Tibial nerve (tissue), 4 donors: ENCODE measurements around the gene KHDRBS2. TPM values are rescaled to one million over a fixed set of nuclear protein-coding genes. Genes with fewer than 3 reads are reported as not detected.
"Not testable (repeated sequence)": the region's sequence is repeated elsewhere in the genome, so short reads cannot be mapped to it uniquely, and the experiment has no call there.

Experiments used
- DNase-seq, 2 donors: peaks; one replicate each; pipeline ENCODE4 v3.0.0-alpha.2; 2019; ENCODE audit warnings: low spot score in 2 of 2
- H3K27ac ChIP-seq, 4 donors: fragments of 200-600 bp; sonication (generic) in 3 of 4; one replicate each; pipeline ENCODE4 v1.5.1; 2017 to 2019; ENCODE audit warnings: mild to moderate bottlenecking in 1 of 4
- H3K27me3 ChIP-seq, 2 donors: fragments of 200-600 bp; sonication (generic) in 1 of 2; one replicate each; pipeline versions ENCODE4 v1.5.1 to v1.6.0; 2017 to 2019
- H3K36me3 ChIP-seq, 3 donors: fragments of 200-600 bp; sonication (generic); one replicate each; pipeline ENCODE4 v1.5.1; 2018 to 2019
- H3K4me1 ChIP-seq, 4 donors: fragments of 200-600 bp; sonication (generic) in 3 of 4; one replicate each; pipeline ENCODE4 v1.5.1; 2017 to 2019
- H3K4me3 ChIP-seq, 4 donors: fragments of 200-600 bp; sonication (generic) in 3 of 4; one replicate each; pipeline ENCODE4 v1.5.1; 2017 to 2019; ENCODE audit warnings: mild to moderate bottlenecking in 1 of 4, moderate library complexity in 1 of 4
- H3K9me3 ChIP-seq, 4 donors: fragments of 200-600 bp; sonication (generic) in 3 of 4; one replicate each; pipeline ENCODE4 v1.5.1; 2017 to 2019
- EP300 ChIP-seq, 2 donors: sonication (generic); formaldehyde crosslinking; IDR thresholded peaks; one replicate each; pipeline ENCODE4 v1.6.1; 2017; ENCODE audit warnings: antibody characterized with exemption in 2 of 2, mild to moderate bottlenecking in 1 of 2
- POLR2A ChIP-seq, 2 donors: fragments of 450-650 bp; IDR thresholded peaks; one replicate each; pipeline ENCODE4 v1.6.1; 2017; ENCODE audit warnings: antibody characterized with exemption in 2 of 2, mild to moderate bottlenecking in 2 of 2, moderate library complexity in 2 of 2
- WGBS, 2 donors: methylation state at CpG; one replicate each; pipeline ENCODE4 v1.1.5; 2018; 5-methylcytosine and 5-hydroxymethylcytosine counted together
- total RNA-seq, 4 donors: library from RNA; depleted of rRNA; stranded (reverse); fragments of >200 nt; gene quantifications; one replicate each; pipeline ENCODE4 v1.1.0, GENCODE V29; 2016
- TF ChIP-seq, protein P1 (sequence below), 5 experiments: fragments of 200-600 bp in 3 of 5; fragments of 450-650 bp in 2 of 5; sonication (generic) in 3 of 5; IDR thresholded peaks; one replicate each; pipeline ENCODE4 v1.5.1; 2016 to 2019; ENCODE audit warnings: antibody characterized with exemption in 5 of 5, mild to moderate bottlenecking in 3 of 5, moderate library complexity in 2 of 5

Gene KHDRBS2
- total RNA-seq, 4 donors from 2014 or later = 0.21 to 3.3 (median 0.22) TPM; not detected in 1

DNA sequence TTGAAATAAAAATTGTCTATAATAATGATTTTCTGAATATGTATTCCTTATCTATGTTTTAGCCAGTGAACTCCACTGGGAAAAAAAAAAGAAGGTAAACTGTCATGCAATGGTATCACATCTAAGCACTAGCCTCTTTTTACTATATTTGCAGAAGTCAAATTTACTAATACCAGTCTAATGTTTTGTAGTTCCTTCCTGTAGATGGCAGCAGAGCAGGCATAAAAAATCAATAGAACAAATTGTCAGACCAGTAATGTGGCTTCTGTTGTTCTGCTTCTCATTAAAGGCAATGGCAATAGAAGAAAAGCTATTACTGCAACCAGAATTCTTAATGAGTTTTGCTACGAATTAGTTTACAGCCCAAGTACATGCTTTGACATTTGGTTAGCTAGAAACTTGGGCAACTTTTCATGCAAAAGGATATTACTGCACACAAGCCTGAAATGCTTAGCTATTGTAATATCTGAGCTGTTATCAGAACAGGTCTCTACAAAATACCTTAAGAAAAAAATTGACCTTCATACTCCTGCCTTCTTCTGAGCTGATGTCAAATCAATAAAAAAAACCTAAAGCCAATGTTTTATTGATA, 476.9 kb downstream of the KHDRBS2 start:
- H3K27ac ChIP-seq = no peak overlapping the region
- H3K36me3 ChIP-seq = no peaks in the 10 kb centered on the region
- no peaks in the 10 kb centered on the region for H3K9me3 ChIP-seq
- no peaks in the 10 kb centered on the region for H3K27me3 ChIP-seq
- TF ChIP-seq, protein P1, sequence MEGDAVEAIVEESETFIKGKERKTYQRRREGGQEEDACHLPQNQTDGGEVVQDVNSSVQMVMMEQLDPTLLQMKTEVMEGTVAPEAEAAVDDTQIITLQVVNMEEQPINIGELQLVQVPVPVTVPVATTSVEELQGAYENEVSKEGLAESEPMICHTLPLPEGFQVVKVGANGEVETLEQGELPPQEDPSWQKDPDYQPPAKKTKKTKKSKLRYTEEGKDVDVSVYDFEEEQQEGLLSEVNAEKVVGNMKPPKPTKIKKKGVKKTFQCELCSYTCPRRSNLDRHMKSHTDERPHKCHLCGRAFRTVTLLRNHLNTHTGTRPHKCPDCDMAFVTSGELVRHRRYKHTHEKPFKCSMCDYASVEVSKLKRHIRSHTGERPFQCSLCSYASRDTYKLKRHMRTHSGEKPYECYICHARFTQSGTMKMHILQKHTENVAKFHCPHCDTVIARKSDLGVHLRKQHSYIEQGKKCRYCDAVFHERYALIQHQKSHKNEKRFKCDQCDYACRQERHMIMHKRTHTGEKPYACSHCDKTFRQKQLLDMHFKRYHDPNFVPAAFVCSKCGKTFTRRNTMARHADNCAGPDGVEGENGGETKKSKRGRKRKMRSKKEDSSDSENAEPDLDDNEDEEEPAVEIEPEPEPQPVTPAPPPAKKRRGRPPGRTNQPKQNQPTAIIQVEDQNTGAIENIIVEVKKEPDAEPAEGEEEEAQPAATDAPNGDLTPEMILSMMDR (IDR thresholded peaks at IDR 0.05) = peak in 4 of 5 experiments; percentile 13 to 46 (median 26)
- no peak for TF ChIP-seq EP300 (IDR thresholded peaks at IDR 0.05)
- DNase-seq = peak in 1 of 2 donors; percentile 5
- H3K4me1 ChIP-seq = no peaks in the 10 kb centered on the region
- H3K4me3 ChIP-seq = no peak overlapping the region
- 6 to 9% methylated on average over 1 of the region's 1 CpG for WGBS, 2 donors

DNA sequence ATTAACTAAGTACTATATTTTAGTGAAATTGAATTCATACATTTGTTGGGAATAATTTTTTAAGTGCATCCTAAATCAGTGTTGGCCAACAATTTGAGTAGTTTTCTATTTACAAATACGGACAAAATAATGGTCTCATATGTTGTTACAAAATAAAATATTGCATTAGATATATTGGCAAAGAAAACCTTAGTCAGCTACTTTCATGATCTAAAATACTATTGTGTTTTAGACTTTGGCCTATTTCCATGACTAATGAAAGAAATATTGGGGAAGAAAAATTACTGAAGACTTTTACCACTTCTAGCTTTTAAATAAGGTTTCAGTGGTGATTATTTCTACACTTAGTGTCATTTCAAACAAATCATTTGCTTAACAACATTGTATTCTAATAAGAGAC, 498.0 kb downstream of the KHDRBS2 start:
- no peak for TF ChIP-seq POLR2A (IDR thresholded peaks at IDR 0.05)
- TF ChIP-seq EP300 (IDR thresholded peaks at IDR 0.05) = no peak
- TF ChIP-seq, protein P1 (IDR thresholded peaks at IDR 0.05) = no peak
- no peaks in the 10 kb centered on the region for H3K36me3 ChIP-seq
- WGBS, 2 donors = 76 to 78% methylated on average over 1 of the region's 1 CpG
- no peaks in the 10 kb centered on the region for H3K27me3 ChIP-seq
- DNase-seq = no peak
- H3K27ac ChIP-seq = no peak overlapping the region
- H3K4me1 ChIP-seq = no peaks in the 10 kb centered on the region
- no peak overlapping the region for H3K4me3 ChIP-seq
- H3K9me3 ChIP-seq = no peaks in the 10 kb centered on the region

DNA sequence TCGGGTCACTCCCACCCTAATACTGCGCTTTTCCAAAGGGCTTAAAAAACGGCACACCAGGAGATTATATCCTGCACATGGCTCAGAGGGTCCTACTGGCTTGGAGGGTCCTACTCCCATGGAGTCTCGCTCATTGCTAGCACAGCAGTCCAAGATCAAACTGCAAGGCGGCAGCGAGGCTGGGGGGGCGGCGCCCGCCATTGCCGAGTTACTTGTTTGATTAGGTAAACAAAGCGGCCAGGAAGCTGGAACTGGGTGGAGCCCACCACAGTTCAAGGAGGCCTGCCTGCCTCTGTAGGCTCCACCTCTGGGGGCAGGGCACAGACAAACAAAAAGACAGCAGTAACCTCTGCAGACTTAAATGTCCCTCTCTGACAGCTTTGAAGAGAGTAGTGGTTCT, 516.6 kb downstream of the KHDRBS2 start:
- WGBS, 2 donors = 97 to 98% methylated on average over 11 of the region's 11 CpGs
- H3K36me3 ChIP-seq, H3K27ac ChIP-seq, DNase-seq, H3K9me3 ChIP-seq, H3K4me3 ChIP-seq, H3K27me3 ChIP-seq, H3K4me1 ChIP-seq: not testable (repeated sequence)

DNA sequence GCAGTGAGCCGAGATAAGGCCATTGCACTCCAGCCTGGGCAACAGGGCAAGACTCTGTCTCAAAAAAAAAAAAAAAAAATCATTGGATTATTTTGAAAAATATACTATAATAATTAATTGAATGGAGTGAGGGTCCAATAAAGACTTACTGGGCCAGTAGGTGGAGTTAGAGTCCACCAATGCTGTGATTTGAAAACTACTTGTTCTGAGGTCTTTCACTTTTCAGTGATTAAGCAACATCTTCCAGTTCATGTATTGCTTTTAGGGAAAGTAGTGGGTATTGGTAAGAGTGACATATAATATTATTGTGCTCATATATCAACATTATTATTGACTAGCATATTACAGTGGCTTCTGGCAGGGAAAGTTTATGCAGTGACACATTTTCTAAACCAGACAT, 530.3 kb downstream of the KHDRBS2 start:
- Histone ChIP-seq H3K27me3 (no peaks in the 10 kb centered on the region), H3K27ac (no peak overlapping the region), H3K4me1 (no peaks in the 10 kb centered on the region), H3K9me3 (no peaks in the 10 kb centered on the region), H3K4me3 (no peak overlapping the region), H3K36me3 (no peaks in the 10 kb centered on the region)
- no peak for DNase-seq
- TF ChIP-seq, protein P1 (IDR thresholded peaks at IDR 0.05) = no peak
- TF ChIP-seq POLR2A (IDR thresholded peaks at IDR 0.05) (no peak), EP300 (IDR thresholded peaks at IDR 0.05) (no peak)
- WGBS, 2 donors = 88 to 94% methylated on average over 1 of the region's 1 CpG

DNA sequence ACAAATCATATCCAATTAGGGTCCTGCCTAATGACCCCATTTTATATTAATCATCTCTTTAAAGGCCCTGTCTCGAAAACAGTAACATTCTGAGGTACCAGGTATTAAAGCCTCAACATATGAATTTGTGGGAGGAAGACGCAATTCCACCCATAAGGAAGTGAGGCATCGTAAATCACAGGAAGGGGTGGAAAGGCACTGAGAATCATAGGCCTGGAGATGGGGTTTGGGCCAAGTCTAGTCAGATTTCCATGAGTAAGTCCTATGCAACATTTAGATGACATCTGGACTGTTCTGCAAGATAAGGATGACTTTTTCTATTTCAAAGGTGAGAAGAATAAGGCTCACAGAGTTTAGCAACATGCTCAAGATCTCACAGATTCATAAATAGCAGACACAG, 534.0 kb downstream of the KHDRBS2 start:
- H3K4me1 ChIP-seq = no peaks in the 10 kb centered on the region
- no peaks in the 10 kb centered on the region for H3K27me3 ChIP-seq
- 80 to 83% methylated on average over 3 of the region's 3 CpGs for WGBS, 2 donors
- DNase-seq = no peak
- TF ChIP-seq POLR2A (IDR thresholded peaks at IDR 0.05) = no peak
- TF ChIP-seq, protein P1 (IDR thresholded peaks at IDR 0.05) = no peak
- H3K27ac ChIP-seq = no peak overlapping the region
- H3K4me3 ChIP-seq = no peak overlapping the region
- H3K36me3 ChIP-seq = no peaks in the 10 kb centered on the region
- H3K9me3 ChIP-seq = no peaks in the 10 kb centered on the region

DNA sequence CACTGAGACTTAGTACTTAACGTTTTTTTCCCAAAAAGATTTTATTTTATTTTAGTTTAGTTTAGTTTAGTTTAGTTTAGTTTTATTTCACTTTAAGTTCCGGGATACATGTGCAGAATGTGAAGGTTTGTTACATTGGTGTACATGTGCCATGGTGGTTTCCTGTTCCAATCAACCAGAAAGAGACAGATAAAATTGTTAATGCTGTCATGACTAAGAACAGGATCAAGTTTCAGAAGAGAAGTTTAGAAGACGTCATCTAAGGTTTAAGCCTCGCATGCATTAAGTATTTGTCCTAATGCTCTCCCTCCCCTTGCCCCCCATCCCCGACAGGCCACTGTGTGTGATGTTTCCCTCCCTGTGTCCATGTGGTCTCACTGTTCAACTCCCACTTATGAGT, 540.0 kb downstream of the KHDRBS2 start:
- no peak for TF ChIP-seq POLR2A (IDR thresholded peaks at IDR 0.05)
- no peak for TF ChIP-seq EP300 (IDR thresholded peaks at IDR 0.05)
- TF ChIP-seq, protein P1 (IDR thresholded peaks at IDR 0.05) = no peak
- DNase-seq = no peak
- Histone ChIP-seq H3K27ac (no peak overlapping the region), H3K27me3 (no peaks in the 10 kb centered on the region), H3K36me3 (no peaks in the 10 kb centered on the region), H3K9me3 (no peaks in the 10 kb centered on the region), H3K4me3 (no peak overlapping the region), H3K4me1 (no peaks in the 10 kb centered on the region)
- WGBS, 2 donors = 83 to 86% methylated on average over 5 of the region's 5 CpGs
